ENCODE measurements around the gene EPHB6. TPM values are rescaled to one million over a fixed set of nuclear protein-coding genes. Genes with fewer than 3 reads are reported as not detected.

EPHB6 gene
- total RNA-seq, 1 donor from 2014 or later: 5.6 TPM

GRCh38 chr7:142842251-142842766 lies 12.6 kb upstream of the EPHB6 start:
- no peaks in the 10 kb centered on the region for H3K9me3 Mint-ChIP-seq
- no peaks in the 10 kb centered on the region for H3K36me3 Mint-ChIP-seq (ENCODE audit: low read depth)
- H3K27ac Mint-ChIP-seq: no peak overlapping the region
- H3K4me3 Mint-ChIP-seq: no peak overlapping the region
- intact Hi-C loops (cut with micrococcal nuclease): no loop called here
- DNase-seq (ENCODE audit: low spot score): no peak
- H3K27me3 Mint-ChIP-seq (ENCODE audit: insufficient read depth): peaks cover 8% of the 10 kb centered on the region
- H3K4me1 Mint-ChIP-seq (ENCODE audit: low read depth): no peaks in the 10 kb centered on the region

- Mint-ChIP-seq H3K27ac (no peak overlapping the region), H3K27me3 (ENCODE audit: insufficient read depth) (peaks cover 17% of the 10 kb centered on the region), H3K9me3 (no peaks in the 10 kb centered on the region), H3K4me3 (no peak overlapping the region), H3K36me3 (ENCODE audit: low read depth) (no peaks in the 10 kb centered on the region), H3K4me1 (ENCODE audit: low read depth) (no peaks in the 10 kb centered on the region)
- DNase-seq (ENCODE audit: low spot score): no peak
- intact Hi-C loops (cut with micrococcal nuclease): no loop called here
Measured at GRCh38 chr7:142847353-142847752, 7.5 kb upstream of the EPHB6 start.

- Mint-ChIP-seq H3K36me3 (ENCODE audit: low read depth) (no peaks in the 10 kb centered on the region), H3K9me3 (no peaks in the 10 kb centered on the region), H3K4me3 (no peak overlapping the region), H3K4me1 (ENCODE audit: low read depth) (peaks cover 7% of the 10 kb centered on the region), H3K27me3 (ENCODE audit: insufficient read depth) (peaks cover 21% of the 10 kb centered on the region), H3K27ac (no peak overlapping the region)
- intact Hi-C loops (cut with micrococcal nuclease): loop anchor here (5.0 kb wide), 2 partner anchors 34 to 214 kb away; no protein-coding TSS in a partner anchor
- no peak for DNase-seq (ENCODE audit: low spot score)
Measured at GRCh38 chr7:142851269-142851668, 3.6 kb upstream of the EPHB6 start.

GRCh38 chr7:142851919-142852318 lies 3.0 kb upstream of the EPHB6 start:
- H3K27ac Mint-ChIP-seq: no peak overlapping the region
- no peaks in the 10 kb centered on the region for H3K36me3 Mint-ChIP-seq (ENCODE audit: low read depth)
- no peak overlapping the region for H3K4me3 Mint-ChIP-seq
- peaks cover 25% of the 10 kb centered on the region for H3K27me3 Mint-ChIP-seq (ENCODE audit: insufficient read depth)
- no peak for DNase-seq (ENCODE audit: low spot score)
- intact Hi-C loops (cut with micrococcal nuclease): loop anchor here (5.0 kb wide), 2 partner anchors 35 to 215 kb away; no protein-coding TSS in a partner anchor
- H3K9me3 Mint-ChIP-seq: no peaks in the 10 kb centered on the region
- H3K4me1 Mint-ChIP-seq (ENCODE audit: low read depth): peaks cover 7% of the 10 kb centered on the region

GRCh38 chr7:142853739-142854371 lies 1.0 kb upstream of the EPHB6 start:
- DNase-seq (ENCODE audit: low spot score): peak; percentile 50
- intact Hi-C loops (cut with micrococcal nuclease): loop anchor here (1.0 to 5.0 kb wide), 7 partner anchors 12 to 361 kb away; no protein-coding TSS in a partner anchor

GRCh38 chr7:142855114-142855743 lies 353 bp downstream of the EPHB6 start:
- H3K4me1 Mint-ChIP-seq (ENCODE audit: low read depth): peaks cover 7% of the 10 kb centered on the region
- no peak overlapping the region for H3K27ac Mint-ChIP-seq
- DNase-seq (ENCODE audit: low spot score): no peak
- intact Hi-C loops (cut with micrococcal nuclease): loop anchor here (5.0 kb wide), 1 partner anchor 533 kb away; no protein-coding TSS in a partner anchor
- peak overlapping the region; percentile 78 for H3K4me3 Mint-ChIP-seq
- no peaks in the 10 kb centered on the region for H3K9me3 Mint-ChIP-seq
- no peaks in the 10 kb centered on the region for H3K36me3 Mint-ChIP-seq (ENCODE audit: low read depth)
- H3K27me3 Mint-ChIP-seq (ENCODE audit: insufficient read depth): peaks cover 21% of the 10 kb centered on the region

More at GRCh38 chr7:142853739-142854371, 1.0 kb upstream of the EPHB6 start:
- H3K4me1 Mint-ChIP-seq (ENCODE audit: low read depth): peaks cover 7% of the 10 kb centered on the region
- H3K4me3 Mint-ChIP-seq: peak overlapping the region; percentile 96
- H3K36me3 Mint-ChIP-seq (ENCODE audit: low read depth): no peaks in the 10 kb centered on the region
- H3K27me3 Mint-ChIP-seq (ENCODE audit: insufficient read depth): peaks cover 25% of the 10 kb centered on the region
- no peaks in the 10 kb centered on the region for H3K9me3 Mint-ChIP-seq
- peak overlapping the region; percentile 82 for H3K27ac Mint-ChIP-seq

GRCh38 chr7:142855756-142856564 lies 1.1 kb downstream of the EPHB6 start:
- H3K27ac Mint-ChIP-seq: no peak overlapping the region
- peak overlapping the region; percentile 78 for H3K4me3 Mint-ChIP-seq
- intact Hi-C loops (cut with micrococcal nuclease): loop anchor here (5.0 kb wide), 1 partner anchor 534 kb away; no protein-coding TSS in a partner anchor
- H3K4me1 Mint-ChIP-seq (ENCODE audit: low read depth): peaks cover 7% of the 10 kb centered on the region
- H3K27me3 Mint-ChIP-seq (ENCODE audit: insufficient read depth): peaks cover 27% of the 10 kb centered on the region
- no peaks in the 10 kb centered on the region for H3K36me3 Mint-ChIP-seq (ENCODE audit: low read depth)
- no peaks in the 10 kb centered on the region for H3K9me3 Mint-ChIP-seq
- DNase-seq (ENCODE audit: low spot score): no peak

- H3K36me3 Mint-ChIP-seq (ENCODE audit: low read depth): no peaks in the 10 kb centered on the region
- no peak overlapping the region for H3K27ac Mint-ChIP-seq
- peaks cover 7% of the 10 kb centered on the region for H3K4me1 Mint-ChIP-seq (ENCODE audit: low read depth)
- peaks cover 31% of the 10 kb centered on the region for H3K27me3 Mint-ChIP-seq (ENCODE audit: insufficient read depth)
- no peak for DNase-seq (ENCODE audit: low spot score)
- peak overlapping the region; percentile 49 for H3K4me3 Mint-ChIP-seq
- intact Hi-C loops (cut with micrococcal nuclease): loop anchor here (5.0 kb wide), 1 partner anchor 534 kb away; no protein-coding TSS in a partner anchor
- H3K9me3 Mint-ChIP-seq: no peaks in the 10 kb centered on the region
Measured at GRCh38 chr7:142856565-142857245, 1.8 kb downstream of the EPHB6 start.

GRCh38 chr7:142857625-142858024 lies 2.7 kb downstream of the EPHB6 start:
- Mint-ChIP-seq H3K36me3 (ENCODE audit: low read depth) (no peaks in the 10 kb centered on the region), H3K4me1 (ENCODE audit: low read depth) (peaks cover 7% of the 10 kb centered on the region), H3K9me3 (no peaks in the 10 kb centered on the region), H3K4me3 (no peak overlapping the region), H3K27ac (peak overlapping the region; percentile 23), H3K27me3 (ENCODE audit: insufficient read depth) (peaks cover 26% of the 10 kb centered on the region)
- DNase-seq (ENCODE audit: low spot score): no peak
- intact Hi-C loops (cut with micrococcal nuclease): loop anchor here (5.0 kb wide), 1 partner anchor 535 kb away; no protein-coding TSS in a partner anchor

GRCh38 chr7:142859411-142859810 lies 4.5 kb downstream of the EPHB6 start:
- intact Hi-C loops (cut with micrococcal nuclease): loop anchor here (5.0 kb wide), 1 partner anchor 537 kb away; no protein-coding TSS in a partner anchor
- no peaks in the 10 kb centered on the region for H3K36me3 Mint-ChIP-seq (ENCODE audit: low read depth)
- H3K4me3 Mint-ChIP-seq: no peak overlapping the region
- peaks cover 24% of the 10 kb centered on the region for H3K27me3 Mint-ChIP-seq (ENCODE audit: insufficient read depth)
- H3K27ac Mint-ChIP-seq: no peak overlapping the region
- no peak for DNase-seq (ENCODE audit: low spot score)
- no peaks in the 10 kb centered on the region for H3K4me1 Mint-ChIP-seq (ENCODE audit: low read depth)
- no peaks in the 10 kb centered on the region for H3K9me3 Mint-ChIP-seq

- Mint-ChIP-seq H3K4me3 (no peak overlapping the region), H3K27ac (no peak overlapping the region), H3K27me3 (ENCODE audit: insufficient read depth) (peaks cover 24% of the 10 kb centered on the region), H3K4me1 (ENCODE audit: low read depth) (no peaks in the 10 kb centered on the region), H3K36me3 (ENCODE audit: low read depth) (no peaks in the 10 kb centered on the region), H3K9me3 (no peaks in the 10 kb centered on the region)
- intact Hi-C loops (cut with micrococcal nuclease): loop anchor here (5.0 kb wide), 1 partner anchor 538 kb away; no protein-coding TSS in a partner anchor
- DNase-seq (ENCODE audit: low spot score): no peak
Measured at GRCh38 chr7:142859829-142860228, 5.0 kb downstream of the EPHB6 start.

GRCh38 chr7:142860968-142861367 lies 6.1 kb downstream of the EPHB6 start:
- H3K4me3 Mint-ChIP-seq: no peak overlapping the region
- H3K9me3 Mint-ChIP-seq: no peaks in the 10 kb centered on the region
- no peak overlapping the region for H3K27ac Mint-ChIP-seq
- H3K36me3 Mint-ChIP-seq (ENCODE audit: low read depth): no peaks in the 10 kb centered on the region
- no peaks in the 10 kb centered on the region for H3K4me1 Mint-ChIP-seq (ENCODE audit: low read depth)
- intact Hi-C loops (cut with micrococcal nuclease): no loop called here
- no peak for DNase-seq (ENCODE audit: low spot score)
- peaks cover 21% of the 10 kb centered on the region for H3K27me3 Mint-ChIP-seq (ENCODE audit: insufficient read depth)

Data from activated T-helper 1 cell treated with anti-CD3 and anti-CD28 coated beads, Interleukin-12 subunit alpha, Interleukin-12 subunit beta, Interleukin-2, Interleukin-4 antibody, amounts not matched to agents 30 ng/mL and 10 ng/mL and 1 ng/mL, durations not matched to agents 14 hours and 24 hours and 36 hours (primary cell).